Measurements from ENCODE around the gene MEOX2. TPM values are rescaled to one million over a fixed set of nuclear protein-coding genes. Genes with fewer than 3 reads are reported as not detected.

The MEOX2 gene
- total RNA-seq, 1 donor from 2014 or later, result 0.39 TPM

DNA sequence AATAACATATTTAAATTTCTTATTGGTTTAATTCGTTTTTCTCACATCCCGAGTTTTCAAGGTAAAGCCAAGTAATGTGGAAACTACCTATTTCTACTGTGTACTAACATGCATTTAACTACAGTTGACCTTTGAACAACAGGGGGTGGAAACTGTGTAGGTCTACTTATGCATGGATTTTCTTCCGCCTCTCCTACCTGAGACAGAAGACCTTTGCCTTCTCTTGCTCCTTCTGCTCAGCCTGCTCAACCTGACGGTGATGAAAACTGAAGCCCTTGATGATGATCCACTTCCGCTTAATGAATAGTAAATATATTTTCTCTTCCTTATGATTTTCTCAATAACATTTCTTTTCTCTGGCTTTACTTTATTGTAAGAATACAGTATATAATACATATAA is 18.5 kb downstream of the MEOX2 start:
- H3K4me3 Mint-ChIP-seq (ENCODE audit: unreplicated experiment), result no peak overlapping the region
- DNase-seq, result no peak
- no peaks in the 10 kb centered on the region for H3K9me3 Mint-ChIP-seq (ENCODE audit: unreplicated experiment)
- no peaks in the 10 kb centered on the region for H3K36me3 Mint-ChIP-seq (ENCODE audit: unreplicated experiment)
- no peak overlapping the region for H3K27ac Mint-ChIP-seq (ENCODE audit: unreplicated experiment)
- TF ChIP-seq CTCF (IDR thresholded peaks at IDR 0.05; ENCODE audit: partially characterized antibody, unreplicated experiment), result no peak
- H3K4me1 Mint-ChIP-seq (ENCODE audit: low read depth, unreplicated experiment), result no peaks in the 10 kb centered on the region
- H3K27me3 Mint-ChIP-seq (ENCODE audit: unreplicated experiment), result peaks cover 1% of the 10 kb centered on the region

- no peaks in the 10 kb centered on the region for H3K27me3 Mint-ChIP-seq (ENCODE audit: unreplicated experiment)
- no peaks in the 10 kb centered on the region for H3K36me3 Mint-ChIP-seq (ENCODE audit: unreplicated experiment)
- no peaks in the 10 kb centered on the region for H3K4me1 Mint-ChIP-seq (ENCODE audit: low read depth, unreplicated experiment)
- H3K9me3 Mint-ChIP-seq (ENCODE audit: unreplicated experiment), result no peaks in the 10 kb centered on the region
- no peak overlapping the region for H3K27ac Mint-ChIP-seq (ENCODE audit: unreplicated experiment)
- no peak for TF ChIP-seq CTCF (IDR thresholded peaks at IDR 0.05; ENCODE audit: partially characterized antibody, unreplicated experiment)
- H3K4me3 Mint-ChIP-seq (ENCODE audit: unreplicated experiment), result no peak overlapping the region
- DNase-seq, result no peak
These were observed 24.0 kb downstream of the MEOX2 start for GRCh38 chr7:15662451-15662850.

DNA sequence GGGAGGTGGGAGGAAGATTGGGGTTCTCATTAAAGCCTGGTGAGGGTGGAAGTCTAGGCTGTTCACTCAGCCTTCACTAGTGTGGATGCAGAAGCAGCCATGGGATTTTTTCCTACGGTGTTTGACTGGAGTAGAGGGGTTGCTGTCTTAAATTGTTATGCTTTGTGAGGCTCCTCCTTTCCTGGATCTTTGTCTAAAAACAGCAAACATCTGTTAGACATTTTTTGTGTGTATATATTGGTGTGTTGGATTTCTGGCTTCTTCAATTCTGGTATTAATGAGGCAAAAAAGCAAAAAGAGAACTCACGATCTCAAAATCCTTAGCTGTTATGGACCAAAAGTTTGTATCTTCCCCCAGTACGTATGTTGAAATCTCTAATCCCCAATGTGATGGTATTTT is 28.2 kb downstream of the MEOX2 start:
- H3K27ac Mint-ChIP-seq (ENCODE audit: unreplicated experiment), result no peak overlapping the region
- no peaks in the 10 kb centered on the region for H3K27me3 Mint-ChIP-seq (ENCODE audit: unreplicated experiment)
- no peaks in the 10 kb centered on the region for H3K36me3 Mint-ChIP-seq (ENCODE audit: unreplicated experiment)

GRCh38 chr7:15652776-15653290 is 33.6 kb downstream of the MEOX2 start:
- no peaks in the 10 kb centered on the region for H3K27me3 Mint-ChIP-seq (ENCODE audit: unreplicated experiment)
- no peak for DNase-seq
- no peak overlapping the region for H3K4me3 Mint-ChIP-seq (ENCODE audit: unreplicated experiment)
- TF ChIP-seq CTCF (IDR thresholded peaks at IDR 0.05; ENCODE audit: partially characterized antibody, unreplicated experiment), result no peak
- H3K27ac Mint-ChIP-seq (ENCODE audit: unreplicated experiment), result no peak overlapping the region
- H3K4me1 Mint-ChIP-seq (ENCODE audit: low read depth, unreplicated experiment), result no peaks in the 10 kb centered on the region
- H3K36me3 Mint-ChIP-seq (ENCODE audit: unreplicated experiment), result no peaks in the 10 kb centered on the region
- H3K9me3 Mint-ChIP-seq (ENCODE audit: unreplicated experiment), result no peaks in the 10 kb centered on the region

More for the DNA sequence above, 28.2 kb downstream of the MEOX2 start:
- no peak for TF ChIP-seq CTCF (IDR thresholded peaks at IDR 0.05; ENCODE audit: partially characterized antibody, unreplicated experiment)
- H3K9me3 Mint-ChIP-seq (ENCODE audit: unreplicated experiment), result no peaks in the 10 kb centered on the region
- no peak overlapping the region for H3K4me3 Mint-ChIP-seq (ENCODE audit: unreplicated experiment)
- no peak for DNase-seq
- no peaks in the 10 kb centered on the region for H3K4me1 Mint-ChIP-seq (ENCODE audit: low read depth, unreplicated experiment)

DNA sequence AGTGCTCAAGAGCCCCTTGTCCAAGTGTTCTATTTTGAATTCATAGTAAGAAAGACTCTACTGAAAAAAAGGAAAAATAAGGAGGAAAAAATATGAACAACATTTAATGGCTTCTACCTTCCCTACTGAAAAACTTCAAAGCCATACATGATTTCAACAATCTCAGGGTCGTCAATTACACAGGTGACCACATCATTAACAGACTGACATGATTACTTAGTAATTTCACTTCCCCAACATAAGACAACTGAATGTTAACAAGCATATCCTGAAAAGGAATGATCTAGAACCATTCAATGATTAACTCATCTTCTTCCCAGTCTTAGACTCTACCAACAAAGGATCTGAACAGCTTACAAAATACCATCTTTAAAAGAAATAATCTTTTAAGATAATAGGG is 34.8 kb downstream of the MEOX2 start:
- no peak overlapping the region for H3K4me3 Mint-ChIP-seq (ENCODE audit: unreplicated experiment)

More for the DNA sequence above, 34.8 kb downstream of the MEOX2 start:
- DNase-seq, result no peak
- Mint-ChIP-seq H3K9me3 (ENCODE audit: unreplicated experiment) (no peaks in the 10 kb centered on the region), H3K27me3 (ENCODE audit: unreplicated experiment) (no peaks in the 10 kb centered on the region), H3K36me3 (ENCODE audit: unreplicated experiment) (no peaks in the 10 kb centered on the region), H3K27ac (ENCODE audit: unreplicated experiment) (no peak overlapping the region), H3K4me1 (ENCODE audit: low read depth, unreplicated experiment) (no peaks in the 10 kb centered on the region)
- no peak for TF ChIP-seq CTCF (IDR thresholded peaks at IDR 0.05; ENCODE audit: partially characterized antibody, unreplicated experiment)
